Body of pancreas (tissue), 4 donors: ENCODE data around the gene JOSD1.

Source experiments
- POLR2A ChIP-seq, 3 donors: fragments of 450-650 bp; IDR thresholded peaks; one replicate each; pipeline ENCODE4 v1.6.1; 2016; ENCODE audit warnings: antibody characterized with exemption in 3 of 3, mild to moderate bottlenecking in 2 of 3
- TF ChIP-seq, protein P1 (sequence below), 7 experiments: fragments of 450-650 bp in 4 of 7; fragments of 200-600 bp in 3 of 7; sonication (generic) in 3 of 7; IDR thresholded peaks; one replicate each; pipeline ENCODE4 v1.5.1; 2016 to 2019; ENCODE audit warnings: antibody characterized with exemption in 7 of 7

DNA sequence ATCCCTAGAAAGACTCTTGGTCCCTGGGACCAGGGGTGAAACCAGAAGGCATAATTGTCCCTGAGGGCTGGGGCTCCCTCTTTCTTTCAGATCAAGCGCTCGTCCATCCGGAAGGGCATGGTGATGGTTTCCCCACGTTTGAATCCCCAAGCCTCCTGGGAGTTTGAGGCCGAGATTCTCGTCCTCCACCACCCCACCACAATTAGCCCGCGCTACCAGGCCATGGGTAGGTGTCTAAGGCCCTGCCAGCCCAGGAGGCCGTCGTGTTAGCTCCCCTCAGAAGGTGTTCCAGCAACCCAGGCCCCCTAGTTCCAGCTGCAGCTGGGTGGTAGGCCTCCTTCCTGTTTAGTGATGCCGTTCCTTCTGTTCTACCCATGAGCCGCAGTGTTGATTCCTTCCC, 26.4 kb upstream of the JOSD1 start:
- TF ChIP-seq POLR2A (IDR thresholded peaks at IDR 0.05), result no peak
- TF ChIP-seq, protein P1, sequence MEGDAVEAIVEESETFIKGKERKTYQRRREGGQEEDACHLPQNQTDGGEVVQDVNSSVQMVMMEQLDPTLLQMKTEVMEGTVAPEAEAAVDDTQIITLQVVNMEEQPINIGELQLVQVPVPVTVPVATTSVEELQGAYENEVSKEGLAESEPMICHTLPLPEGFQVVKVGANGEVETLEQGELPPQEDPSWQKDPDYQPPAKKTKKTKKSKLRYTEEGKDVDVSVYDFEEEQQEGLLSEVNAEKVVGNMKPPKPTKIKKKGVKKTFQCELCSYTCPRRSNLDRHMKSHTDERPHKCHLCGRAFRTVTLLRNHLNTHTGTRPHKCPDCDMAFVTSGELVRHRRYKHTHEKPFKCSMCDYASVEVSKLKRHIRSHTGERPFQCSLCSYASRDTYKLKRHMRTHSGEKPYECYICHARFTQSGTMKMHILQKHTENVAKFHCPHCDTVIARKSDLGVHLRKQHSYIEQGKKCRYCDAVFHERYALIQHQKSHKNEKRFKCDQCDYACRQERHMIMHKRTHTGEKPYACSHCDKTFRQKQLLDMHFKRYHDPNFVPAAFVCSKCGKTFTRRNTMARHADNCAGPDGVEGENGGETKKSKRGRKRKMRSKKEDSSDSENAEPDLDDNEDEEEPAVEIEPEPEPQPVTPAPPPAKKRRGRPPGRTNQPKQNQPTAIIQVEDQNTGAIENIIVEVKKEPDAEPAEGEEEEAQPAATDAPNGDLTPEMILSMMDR (IDR thresholded peaks at IDR 0.05), result no peak
